Measurements from ENCODE around the gene CENPE. TPM values are rescaled to one million over a fixed set of nuclear protein-coding genes. Genes with fewer than 3 reads are reported as not detected.

The CENPE gene
- total RNA-seq, 2 experiments from 2014 or later, result 23.6 to 70.9 TPM

GRCh38 chr4:103118166-103118565 is 80.0 kb downstream of the CENPE start:
- Histone ChIP-seq H3K36me3 (ENCODE audit: insufficient read depth, low read length) (peaks cover 70% of the 10 kb centered on the region), H3K9me3 (ENCODE audit: low read length) (no peaks in the 10 kb centered on the region), H3K4me3 (ENCODE audit: low read depth, low read length, poor library complexity, severe bottlenecking) (no peak overlapping the region), H3K4me1 (ENCODE audit: insufficient read depth, low read length, poor library complexity, severe bottlenecking) (no peaks in the 10 kb centered on the region), H3K4me2 (ENCODE audit: low read length) (no peak overlapping the region), H4K20me1 (ENCODE audit: insufficient read depth, low read length) (no peaks in the 10 kb centered on the region), H3K79me2 (ENCODE audit: insufficient read depth, low read depth, low read length) (no peaks in the 10 kb centered on the region), H2AFZ (ENCODE audit: low read length) (no peak overlapping the region), H3K27ac (ENCODE audit: low read depth, low read length, poor library complexity, severe bottlenecking) (no peak overlapping the region), H3K9me2 (ENCODE audit: insufficient read depth, low read length) (no peaks in the 10 kb centered on the region)
- no TSS peak for BruUV-seq (replicated peaks)
- no peak for TF ChIP-seq CTCF (conservative IDR thresholded peaks at IDR 0.05; ENCODE audit: low read length)
- TF ChIP-seq EZH2phosphoT487 (IDR thresholded peaks at IDR 0.05; ENCODE audit: borderline replicate concordance, low read depth, low read length), result no peak
- ChIA-PET POLR2A (interaction anchor here (0.6 kb wide), 1 partner anchor 67 kb away, joined by 4 read pairs; no protein-coding TSS in a partner anchor), CTCF (ENCODE audit: unreplicated experiment) (no interaction called here)
- intact Hi-C loops (cut with micrococcal nuclease; ENCODE audit: unreplicated experiment), result no loop called here
- no peak for DNase-seq (ENCODE audit: low spot score)

GRCh38 chr4:103111598-103111997 is 86.5 kb downstream of the CENPE start:
- CTCF ChIA-PET (ENCODE audit: unreplicated experiment), result no interaction called here
- no peaks in the 10 kb centered on the region for H3K9me2 ChIP-seq (ENCODE audit: insufficient read depth, low read length)
- no TSS peak for BruUV-seq (replicated peaks)
- H3K79me2 ChIP-seq (ENCODE audit: insufficient read depth, low read depth, low read length), result no peaks in the 10 kb centered on the region
- H4K20me1 ChIP-seq (ENCODE audit: insufficient read depth, low read length), result no peaks in the 10 kb centered on the region
- intact Hi-C loops (cut with micrococcal nuclease; ENCODE audit: unreplicated experiment), result no loop called here
- no peak for DNase-seq (ENCODE audit: low spot score)
- H3K27ac ChIP-seq (ENCODE audit: low read depth, low read length, poor library complexity, severe bottlenecking), result no peak overlapping the region
- H2AFZ ChIP-seq (ENCODE audit: low read length), result no peak overlapping the region
- TF ChIP-seq EZH2phosphoT487 (IDR thresholded peaks at IDR 0.05; ENCODE audit: borderline replicate concordance, low read depth, low read length) (no peak), CTCF (conservative IDR thresholded peaks at IDR 0.05; ENCODE audit: low read length) (no peak)
- H3K36me3 ChIP-seq (ENCODE audit: insufficient read depth, low read length), result peaks cover 72% of the 10 kb centered on the region
- H3K4me1 ChIP-seq (ENCODE audit: insufficient read depth, low read length, poor library complexity, severe bottlenecking), result no peaks in the 10 kb centered on the region
- no peak overlapping the region for H3K4me2 ChIP-seq (ENCODE audit: low read length)
- H3K9me3 ChIP-seq (ENCODE audit: low read length), result no peaks in the 10 kb centered on the region
- POLR2A ChIA-PET, result interaction anchor here (1.1 to 1.6 kb wide), 2 partner anchors 12 to 474 kb away, joined by 3 read pairs; partner anchors contain the start of gene BDH2
- no peak overlapping the region for H3K4me3 ChIP-seq (ENCODE audit: low read depth, low read length, poor library complexity, severe bottlenecking)

- Histone ChIP-seq H3K36me3 (ENCODE audit: insufficient read depth, low read length) (peaks cover 66% of the 10 kb centered on the region), H3K9me2 (ENCODE audit: insufficient read depth, low read length) (no peaks in the 10 kb centered on the region), H4K20me1 (ENCODE audit: insufficient read depth, low read length) (no peaks in the 10 kb centered on the region), H3K4me2 (ENCODE audit: low read length) (no peak overlapping the region), H3K4me3 (ENCODE audit: low read depth, low read length, poor library complexity, severe bottlenecking) (no peak overlapping the region), H3K79me2 (ENCODE audit: insufficient read depth, low read depth, low read length) (no peaks in the 10 kb centered on the region), H2AFZ (ENCODE audit: low read length) (no peak overlapping the region), H3K9me3 (ENCODE audit: low read length) (no peaks in the 10 kb centered on the region), H3K27ac (ENCODE audit: low read depth, low read length, poor library complexity, severe bottlenecking) (no peak overlapping the region), H3K4me1 (ENCODE audit: insufficient read depth, low read length, poor library complexity, severe bottlenecking) (no peaks in the 10 kb centered on the region)
- ChIA-PET CTCF (ENCODE audit: unreplicated experiment) (no interaction called here), POLR2A (interaction anchor here (0.6 kb wide), 1 partner anchor 373 kb away, joined by 4 read pairs; no protein-coding TSS in a partner anchor)
- no peak for DNase-seq (ENCODE audit: low spot score)
- BruUV-seq (replicated peaks), result no TSS peak
- intact Hi-C loops (cut with micrococcal nuclease; ENCODE audit: unreplicated experiment), result loop anchor here (10.0 kb wide), 1 partner anchor 676 kb away; no protein-coding TSS in a partner anchor
- no peak for TF ChIP-seq CTCF (conservative IDR thresholded peaks at IDR 0.05; ENCODE audit: low read length)
- no peak for TF ChIP-seq EZH2phosphoT487 (IDR thresholded peaks at IDR 0.05; ENCODE audit: borderline replicate concordance, low read depth, low read length)
Measured at GRCh38 chr4:103108542-103108941, 89.6 kb downstream of the CENPE start.

Measured in OCI-LY7 (cell line).